DOHH2 (cell line): Measurements from ENCODE around the gene MINK1.

Source experiments
- H3F3A ChIP-seq: fragments of 200-600 bp; sonication (generic), shearing (Covaris generic); 2 replicates; pipeline ENCODE4 v1.6.0; 2016; ENCODE audit warnings: antibody characterized with exemption, mild to moderate bottlenecking; ENCODE audit not compliant: control insufficient read depth, insufficient read depth
- H3K27ac ChIP-seq: fragments of 200-600 bp; sonication (generic); 2 replicates; pipeline ENCODE4 v1.5.1; 2014; ENCODE audit warnings: low read depth, mild to moderate bottlenecking, low read length, moderate library complexity
- H3K27me3 ChIP-seq: fragments of 200-600 bp; sonication (generic); 2 replicates; pipeline ENCODE4 v1.6.1; 2014; ENCODE audit warnings: mild to moderate bottlenecking, low read length, mixed read lengths; ENCODE audit not compliant: control insufficient read depth
- H3K36me3 ChIP-seq: fragments of 200-600 bp; sonication (generic); 2 replicates; pipeline ENCODE4 v1.6.1; 2014; ENCODE audit warnings: mild to moderate bottlenecking, low read length, moderate library complexity, mixed read lengths; ENCODE audit not compliant: control insufficient read depth
- H3K4me1 ChIP-seq: fragments of 200-600 bp; sonication (generic); 2 replicates; pipeline ENCODE4 v1.6.1; 2014; ENCODE audit warnings: mild to moderate bottlenecking, low read length, mixed read lengths; ENCODE audit not compliant: control insufficient read depth
- H3K4me2 ChIP-seq: fragments of 200-600 bp; sonication (generic); 2 replicates; pipeline ENCODE4 v1.6.0; 2014; ENCODE audit warnings: mild to moderate bottlenecking, low read length, moderate library complexity
- H3K4me3 ChIP-seq: fragments of 200-600 bp; sonication (generic); 2 replicates; pipeline ENCODE4 v1.5.1; 2014; ENCODE audit warnings: mild to moderate bottlenecking, low read length, mixed read lengths
- H3K79me2 ChIP-seq: fragments of 200-600 bp; sonication (generic); 2 replicates; pipeline ENCODE4 v1.6.1; 2014; ENCODE audit warnings: mild to moderate bottlenecking, low read length, mixed read lengths; ENCODE audit not compliant: control insufficient read depth
- H3K9me2 ChIP-seq: fragments of 200-600 bp; sonication (generic); replicated peaks from 2 replicates; pipeline ENCODE4 v1.6.1; 2014; ENCODE audit warnings: mild to moderate bottlenecking, low read length, mixed read lengths; ENCODE audit not compliant: control insufficient read depth
- H3K9me3 ChIP-seq: fragments of 200-600 bp; sonication (generic); 2 replicates; pipeline ENCODE4 v1.6.1; 2014; ENCODE audit warnings: antibody characterized with exemption, low read length, mixed read lengths; ENCODE audit not compliant: control insufficient read depth, insufficient read depth
- H4K20me1 ChIP-seq: fragments of 200-600 bp; sonication (generic); 2 replicates; pipeline ENCODE4 v1.6.0; 2014; ENCODE audit warnings: low read depth, mild to moderate bottlenecking, antibody characterized with exemption, low read length, moderate library complexity; ENCODE audit not compliant: control insufficient read depth, insufficient read depth
- EZH2phosphoT487 ChIP-seq: fragments of 200-600 bp; sonication (generic); IDR thresholded peaks from 2 replicates; pipeline ENCODE4 v1.6.1; 2017; ENCODE audit warnings: borderline replicate concordance, mild to moderate bottlenecking, antibody characterized with exemption, low read length, moderate library complexity, mixed read lengths
- TF ChIP-seq, protein P1 (sequence below): fragments of 200-600 bp; sonication (generic); IDR thresholded peaks from one replicate; pipeline ENCODE4 v1.5.1; 2014; ENCODE audit warnings: antibody characterized with exemption, mild to moderate bottlenecking, low read depth, low read length; ENCODE audit not compliant: poor library complexity, severe bottlenecking

Gene MINK1

DNA sequence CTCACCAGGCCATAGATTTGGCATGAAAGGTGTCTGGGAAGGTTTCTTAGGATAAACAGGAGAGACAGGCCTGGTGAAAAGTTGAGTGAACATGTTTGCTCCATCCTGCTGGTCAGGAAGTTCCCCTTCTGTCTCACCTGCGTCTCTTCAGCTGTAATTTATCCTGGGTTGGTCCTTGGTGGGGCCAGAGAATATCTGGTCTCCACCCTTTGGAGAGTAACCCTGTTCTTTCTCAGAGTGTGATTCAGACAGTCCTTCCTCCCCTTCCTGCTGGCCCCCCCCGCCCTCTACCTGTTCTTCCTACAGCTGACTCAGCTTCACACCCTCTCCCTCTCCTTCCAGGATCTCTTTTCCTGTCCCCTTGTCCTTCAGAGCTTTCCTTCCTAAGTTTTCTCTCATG is 17.1 kb downstream of the MINK1 start:
- Histone ChIP-seq H3K79me2 (peaks cover 55% of the 10 kb centered on the region), H3K4me2 (no peak overlapping the region)

DNA sequence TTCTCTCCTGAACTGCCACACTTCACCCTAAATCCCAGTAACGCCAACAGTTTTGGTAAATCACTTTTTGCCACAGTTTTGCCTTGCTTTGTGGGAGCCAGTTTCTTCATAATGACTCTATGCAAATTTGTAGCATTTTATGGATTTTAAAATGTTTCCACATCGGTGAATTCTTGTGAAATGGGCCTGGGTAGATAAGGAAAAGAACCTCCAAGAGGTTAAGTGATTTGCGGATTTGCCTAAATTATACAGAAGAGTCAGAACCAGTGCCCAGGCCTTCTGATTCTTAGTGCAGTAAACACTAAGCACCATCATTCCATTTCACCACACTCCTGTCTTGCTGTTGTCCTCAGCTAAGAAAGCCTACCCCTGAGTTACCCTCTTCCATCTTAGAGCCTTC is 17.9 kb downstream of the MINK1 start:
- Histone ChIP-seq H3K4me3 (no peak overlapping the region), H3K9me2 (no peaks in the 10 kb centered on the region), H3K36me3 (no peaks in the 10 kb centered on the region), H3K27ac (no peak overlapping the region), H3K4me2 (no peak overlapping the region), H3K4me1 (no peaks in the 10 kb centered on the region), H3K27me3 (no peaks in the 10 kb centered on the region), H3F3A (no peaks in the 10 kb centered on the region), H3K9me3 (no peaks in the 10 kb centered on the region), H3K79me2 (peaks cover 47% of the 10 kb centered on the region), H4K20me1 (peaks cover 8% of the 10 kb centered on the region; the same call in 1 of the 2 replicates)
- TF ChIP-seq, protein P1, sequence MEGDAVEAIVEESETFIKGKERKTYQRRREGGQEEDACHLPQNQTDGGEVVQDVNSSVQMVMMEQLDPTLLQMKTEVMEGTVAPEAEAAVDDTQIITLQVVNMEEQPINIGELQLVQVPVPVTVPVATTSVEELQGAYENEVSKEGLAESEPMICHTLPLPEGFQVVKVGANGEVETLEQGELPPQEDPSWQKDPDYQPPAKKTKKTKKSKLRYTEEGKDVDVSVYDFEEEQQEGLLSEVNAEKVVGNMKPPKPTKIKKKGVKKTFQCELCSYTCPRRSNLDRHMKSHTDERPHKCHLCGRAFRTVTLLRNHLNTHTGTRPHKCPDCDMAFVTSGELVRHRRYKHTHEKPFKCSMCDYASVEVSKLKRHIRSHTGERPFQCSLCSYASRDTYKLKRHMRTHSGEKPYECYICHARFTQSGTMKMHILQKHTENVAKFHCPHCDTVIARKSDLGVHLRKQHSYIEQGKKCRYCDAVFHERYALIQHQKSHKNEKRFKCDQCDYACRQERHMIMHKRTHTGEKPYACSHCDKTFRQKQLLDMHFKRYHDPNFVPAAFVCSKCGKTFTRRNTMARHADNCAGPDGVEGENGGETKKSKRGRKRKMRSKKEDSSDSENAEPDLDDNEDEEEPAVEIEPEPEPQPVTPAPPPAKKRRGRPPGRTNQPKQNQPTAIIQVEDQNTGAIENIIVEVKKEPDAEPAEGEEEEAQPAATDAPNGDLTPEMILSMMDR: no peak
- no peak for TF ChIP-seq EZH2phosphoT487

More for the DNA sequence above, 17.1 kb downstream of the MINK1 start:
- Histone ChIP-seq H3K27me3 (no peaks in the 10 kb centered on the region), H3K4me3 (no peak overlapping the region), H3K9me3 (no peaks in the 10 kb centered on the region), H3K36me3 (no peaks in the 10 kb centered on the region), H4K20me1 (peaks cover 8% of the 10 kb centered on the region; the same call in 1 of the 2 replicates), H3K9me2 (no peaks in the 10 kb centered on the region), H3K4me1 (no peaks in the 10 kb centered on the region), H3K27ac (no peak overlapping the region), H3F3A (no peaks in the 10 kb centered on the region)
- TF ChIP-seq EZH2phosphoT487: no peak
- TF ChIP-seq, protein P1: no peak

DNA sequence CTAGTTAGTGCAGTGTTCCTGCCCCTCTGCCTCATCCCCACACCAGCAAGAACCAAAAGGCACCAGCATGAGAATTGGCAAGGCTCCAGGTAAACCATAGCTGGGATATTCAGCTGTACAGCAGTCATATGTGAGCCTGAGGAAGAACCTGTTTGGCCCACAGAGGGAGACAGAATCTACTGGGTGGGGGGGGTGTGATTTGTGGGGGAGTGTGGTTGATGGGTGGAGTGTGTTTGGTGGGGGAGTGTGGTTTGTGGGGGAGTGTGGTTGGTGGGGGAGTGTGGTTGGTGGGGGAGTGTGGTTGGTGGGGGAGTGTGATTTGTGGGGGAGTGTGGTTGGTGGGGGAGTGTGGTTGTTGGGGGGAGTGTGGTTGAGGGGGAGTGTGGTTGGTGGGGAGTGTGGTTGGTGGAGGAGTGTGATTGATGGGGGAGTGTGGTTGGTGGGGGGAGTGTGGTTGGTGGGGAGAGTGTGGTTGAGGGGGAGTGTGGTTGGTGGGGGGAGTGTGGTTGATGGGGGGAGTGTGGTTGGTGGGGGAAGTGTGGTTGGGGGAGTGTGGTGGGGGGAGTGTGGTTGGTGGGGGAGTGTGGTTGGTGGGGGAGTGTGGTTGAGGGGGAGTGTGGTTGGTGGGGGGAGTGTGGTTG is 19.5 kb downstream of the MINK1 start:
- Histone ChIP-seq H3K9me3 (no peaks in the 10 kb centered on the region), H3K4me1 (no peaks in the 10 kb centered on the region), H3K27ac (no peak overlapping the region), H3K4me3 (no peak overlapping the region), H3K9me2 (no peaks in the 10 kb centered on the region), H3F3A (no peaks in the 10 kb centered on the region), H3K27me3 (no peaks in the 10 kb centered on the region), H4K20me1 (no peaks in the 10 kb centered on the region), H3K4me2 (no peak overlapping the region), H3K36me3 (no peaks in the 10 kb centered on the region), H3K79me2 (peaks cover 32% of the 10 kb centered on the region)
- TF ChIP-seq, protein P1: no peak
- no peak for TF ChIP-seq EZH2phosphoT487
